ENCODE measurements around the gene ESYT2. TPM values are rescaled to one million over a fixed set of nuclear protein-coding genes. Genes with fewer than 3 reads are reported as not detected.
A peak's percentile ranks its signal among the peaks of the same experiment; 100 is the strongest.

The ESYT2 gene
- total RNA-seq, 1 experiment from 2014 or later, result 33.1 TPM

GRCh38 chr7:158748335-158748734, 81.0 kb downstream of the ESYT2 start:
- no peak for DNase-seq
- Histone ChIP-seq H3K4me3 (ENCODE audit: insufficient read depth, low read depth, low read length) (no peak overlapping the region), H3K36me3 (replicated peaks; ENCODE audit: control insufficient read depth, insufficient read depth, low read length) (peaks cover 1% of the 10 kb centered on the region; the same call in 1 of the 2 replicates), H3K27me3 (ENCODE audit: control insufficient read depth, insufficient read depth, low read length) (no peaks in the 10 kb centered on the region)

GRCh38 chr7:158747408-158747807, 81.9 kb downstream of the ESYT2 start:
- no peaks in the 10 kb centered on the region for H3K27me3 ChIP-seq (ENCODE audit: control insufficient read depth, insufficient read depth, low read length)
- DNase-seq, result no peak
- peaks cover 1% of the 10 kb centered on the region for H3K36me3 ChIP-seq (replicated peaks; ENCODE audit: control insufficient read depth, insufficient read depth, low read length)
- H3K4me3 ChIP-seq (ENCODE audit: insufficient read depth, low read depth, low read length), result no peak overlapping the region

- Histone ChIP-seq H3K36me3 (replicated peaks; ENCODE audit: control insufficient read depth, insufficient read depth, low read length) (peaks cover 1% of the 10 kb centered on the region), H3K27me3 (ENCODE audit: control insufficient read depth, insufficient read depth, low read length) (no peaks in the 10 kb centered on the region), H3K4me3 (ENCODE audit: insufficient read depth, low read depth, low read length) (no peak overlapping the region)
- no peak for DNase-seq
Measured at GRCh38 chr7:158746957-158747356, 82.4 kb downstream of the ESYT2 start.

GRCh38 chr7:158745057-158745715, 84.1 kb downstream of the ESYT2 start:
- DNase-seq, result no peak
- Histone ChIP-seq H3K4me3 (ENCODE audit: insufficient read depth, low read depth, low read length) (no peak overlapping the region), H3K36me3 (replicated peaks; ENCODE audit: control insufficient read depth, insufficient read depth, low read length) (peaks cover 8% of the 10 kb centered on the region), H3K27me3 (ENCODE audit: control insufficient read depth, insufficient read depth, low read length) (no peaks in the 10 kb centered on the region)

- Histone ChIP-seq H3K36me3 (replicated peaks; ENCODE audit: control insufficient read depth, insufficient read depth, low read length) (peaks cover 11% of the 10 kb centered on the region), H3K4me3 (ENCODE audit: insufficient read depth, low read depth, low read length) (no peak overlapping the region), H3K27me3 (ENCODE audit: control insufficient read depth, insufficient read depth, low read length) (no peaks in the 10 kb centered on the region)
- no peak for DNase-seq
Measured at GRCh38 chr7:158744070-158744469, 85.2 kb downstream of the ESYT2 start.

- no peak overlapping the region for H3K4me3 ChIP-seq (ENCODE audit: insufficient read depth, low read depth, low read length)
- no peaks in the 10 kb centered on the region for H3K27me3 ChIP-seq (ENCODE audit: control insufficient read depth, insufficient read depth, low read length)
- peak; percentile 71 for DNase-seq
- H3K36me3 ChIP-seq (replicated peaks; ENCODE audit: control insufficient read depth, insufficient read depth, low read length), result peaks cover 13% of the 10 kb centered on the region
Measured at GRCh38 chr7:158743219-158743618, 86.1 kb downstream of the ESYT2 start.

- peaks cover 14% of the 10 kb centered on the region for H3K36me3 ChIP-seq (replicated peaks; ENCODE audit: control insufficient read depth, insufficient read depth, low read length)
- DNase-seq, result no peak
- H3K27me3 ChIP-seq (ENCODE audit: control insufficient read depth, insufficient read depth, low read length), result no peaks in the 10 kb centered on the region
- no peak overlapping the region for H3K4me3 ChIP-seq (ENCODE audit: insufficient read depth, low read depth, low read length)
Measured at GRCh38 chr7:158742065-158742821, 87.1 kb downstream of the ESYT2 start.

- no peak overlapping the region for H3K4me3 ChIP-seq (ENCODE audit: insufficient read depth, low read depth, low read length)
- DNase-seq, result no peak
- peaks cover 20% of the 10 kb centered on the region for H3K36me3 ChIP-seq (replicated peaks; ENCODE audit: control insufficient read depth, insufficient read depth, low read length)
- H3K27me3 ChIP-seq (ENCODE audit: control insufficient read depth, insufficient read depth, low read length), result no peaks in the 10 kb centered on the region
Measured at GRCh38 chr7:158741294-158741666, 88.0 kb downstream of the ESYT2 start.

GRCh38 chr7:158740657-158741293, 88.5 kb downstream of the ESYT2 start:
- Histone ChIP-seq H3K27me3 (ENCODE audit: control insufficient read depth, insufficient read depth, low read length) (no peaks in the 10 kb centered on the region), H3K36me3 (replicated peaks; ENCODE audit: control insufficient read depth, insufficient read depth, low read length) (peaks cover 19% of the 10 kb centered on the region), H3K4me3 (ENCODE audit: insufficient read depth, low read depth, low read length) (no peak overlapping the region)
- no peak for DNase-seq

- no peak overlapping the region for H3K4me3 ChIP-seq (ENCODE audit: insufficient read depth, low read depth, low read length)
Measured at GRCh38 chr7:158740013-158740656, 89.2 kb downstream of the ESYT2 start.

GRCh38 chr7:158738841-158739240, 90.5 kb downstream of the ESYT2 start:
- DNase-seq, result no peak
- peaks cover 19% of the 10 kb centered on the region for H3K36me3 ChIP-seq (replicated peaks; ENCODE audit: control insufficient read depth, insufficient read depth, low read length)
- no peak overlapping the region for H3K4me3 ChIP-seq (ENCODE audit: insufficient read depth, low read depth, low read length)
- no peaks in the 10 kb centered on the region for H3K27me3 ChIP-seq (ENCODE audit: control insufficient read depth, insufficient read depth, low read length)

More at GRCh38 chr7:158740013-158740656, 89.2 kb downstream of the ESYT2 start:
- Histone ChIP-seq H3K36me3 (replicated peaks; ENCODE audit: control insufficient read depth, insufficient read depth, low read length) (peaks cover 19% of the 10 kb centered on the region), H3K27me3 (ENCODE audit: control insufficient read depth, insufficient read depth, low read length) (no peaks in the 10 kb centered on the region)
- DNase-seq, result no peak

- peaks cover 19% of the 10 kb centered on the region for H3K36me3 ChIP-seq (replicated peaks; ENCODE audit: control insufficient read depth, insufficient read depth, low read length)
- no peak overlapping the region for H3K4me3 ChIP-seq (ENCODE audit: insufficient read depth, low read depth, low read length)
- DNase-seq, result no peak
- no peaks in the 10 kb centered on the region for H3K27me3 ChIP-seq (ENCODE audit: control insufficient read depth, insufficient read depth, low read length)
Measured at GRCh38 chr7:158737064-158737695, 92.1 kb downstream of the ESYT2 start.

GRCh38 chr7:158735935-158736334, 93.4 kb downstream of the ESYT2 start:
- DNase-seq, result no peak
- Histone ChIP-seq H3K27me3 (ENCODE audit: control insufficient read depth, insufficient read depth, low read length) (no peaks in the 10 kb centered on the region), H3K36me3 (replicated peaks; ENCODE audit: control insufficient read depth, insufficient read depth, low read length) (peaks cover 15% of the 10 kb centered on the region)

GRCh38 chr7:158734861-158735260, 94.4 kb downstream of the ESYT2 start:
- Histone ChIP-seq H3K36me3 (replicated peaks; ENCODE audit: control insufficient read depth, insufficient read depth, low read length) (peaks cover 12% of the 10 kb centered on the region), H3K4me3 (ENCODE audit: insufficient read depth, low read depth, low read length) (no peak overlapping the region), H3K27me3 (ENCODE audit: control insufficient read depth, insufficient read depth, low read length) (no peaks in the 10 kb centered on the region)
- DNase-seq, result no peak

More at GRCh38 chr7:158735935-158736334, 93.4 kb downstream of the ESYT2 start:
- H3K4me3 ChIP-seq (ENCODE audit: insufficient read depth, low read depth, low read length), result no peak overlapping the region

Measured in H7 (cell line).